Gastroesophageal sphincter (tissue), 4 donors: ENCODE data around the gene IL18R1. TPM values are rescaled to one million over a fixed set of nuclear protein-coding genes. Genes with fewer than 3 reads are reported as not detected.

Source experiments
- ATAC-seq: fragments of 150-250 bp; one replicate; pipeline ENCODE4 v1.9.1; 2016; ENCODE audit warnings: mild to moderate bottlenecking, moderate library complexity
- H3K27ac ChIP-seq, 4 donors: fragments of 200-600 bp; sonication (generic) in 3 of 4; 1 replicate in 3 of 4; 2 replicates in 1 of 4; pipeline ENCODE4 v1.5.1; 2016 to 2019
- H3K27me3 ChIP-seq: fragments of 200-600 bp; sonication (generic); one replicate; pipeline ENCODE4 v1.5.1; 2019
- H3K36me3 ChIP-seq, 2 donors: fragments of 200-600 bp; sonication (generic); one replicate each; pipeline ENCODE4 v1.5.1; 2019; ENCODE audit warnings: control low read depth in 1 of 2
- H3K4me1 ChIP-seq, 3 donors: fragments of 200-600 bp; sonication (generic); 1 replicate in 2 of 3; 2 replicates in 1 of 3; pipeline ENCODE4 v1.5.1; 2016 to 2019; ENCODE audit warnings: control low read depth in 2 of 3
- H3K4me3 ChIP-seq, 2 donors: fragments of 200-600 bp; sonication (generic); one replicate each; pipeline ENCODE4 v1.5.1; 2019; ENCODE audit warnings: mild to moderate bottlenecking in 1 of 2, moderate library complexity in 1 of 2
- H3K9me3 ChIP-seq, 3 donors: fragments of 200-600 bp; sonication (generic); one replicate each; pipeline ENCODE4 v1.5.1; 2017 to 2019; ENCODE audit warnings: control low read depth in 2 of 3
- CTCF ChIP-seq, 4 experiments: fragments of 200-600 bp in 2 of 4; fragments of 450-650 bp in 2 of 4; sonication (generic) in 1 of 4; IDR thresholded peaks; one replicate each; pipeline ENCODE4 v1.5.1; 2017 to 2019; ENCODE audit warnings: antibody characterized with exemption in 4 of 4, mild to moderate bottlenecking in 2 of 4, moderate library complexity in 2 of 4
- EP300 ChIP-seq: sonication (generic); formaldehyde crosslinking; IDR thresholded peaks from one replicate; pipeline ENCODE4 v1.6.1; 2017; ENCODE audit warnings: antibody characterized with exemption, mild to moderate bottlenecking
- POLR2A ChIP-seq, 2 donors: fragments of 450-650 bp; IDR thresholded peaks; one replicate each; pipeline ENCODE4 v1.6.1; 2017; ENCODE audit warnings: antibody characterized with exemption in 2 of 2, mild to moderate bottlenecking in 2 of 2, moderate library complexity in 1 of 2
- POLR2AphosphoS5 ChIP-seq: sonication (generic); formaldehyde crosslinking; IDR thresholded peaks from one replicate; pipeline ENCODE4 v1.6.1; 2017; ENCODE audit warnings: antibody characterized with exemption
- WGBS, 2 donors: methylation state at CpG; one replicate each; pipeline ENCODE4 v1.1.5; 2018; ENCODE audit warnings: low coverage in 1 of 2; 5-methylcytosine and 5-hydroxymethylcytosine counted together
- total RNA-seq, 4 donors: library from RNA; depleted of rRNA; stranded (reverse); fragments of >200 nt; gene quantifications; one replicate each; pipeline ENCODE4 v1.1.0, GENCODE V29; 2016

The IL18R1 gene
- total RNA-seq, 4 donors from 2014 or later = 2.1 to 14.9 (median 5.0) TPM

- Histone ChIP-seq H3K4me3 (no peak overlapping the region), H3K9me3 (no peaks in the 10 kb centered on the region), H3K27me3 (no peaks in the 10 kb centered on the region), H3K4me1 (no peaks in the 10 kb centered on the region), H3K36me3 (no peaks in the 10 kb centered on the region), H3K27ac (no peak overlapping the region)
- 38 to 42% methylated on average over 4 to 5 of the region's 5 CpGs for WGBS, 2 donors
- ATAC-seq = no peak
- TF ChIP-seq POLR2AphosphoS5 (no peak), POLR2A (IDR thresholded peaks at IDR 0.05) (no peak)
Measured at GRCh38 chr2:102425441-102426132, 70.0 kb downstream of the IL18R1 start.

- TF ChIP-seq EP300 = no peak
- TF ChIP-seq CTCF (IDR thresholded peaks at IDR 0.05) = no peak
- no peak for TF ChIP-seq POLR2A (IDR thresholded peaks at IDR 0.05)
- TF ChIP-seq POLR2AphosphoS5 = no peak
- no peak for ATAC-seq
Measured at GRCh38 chr2:102427249-102427648, 71.7 kb downstream of the IL18R1 start.

GRCh38 chr2:102428573-102428972 is 73.0 kb downstream of the IL18R1 start:
- no peaks in the 10 kb centered on the region for H3K36me3 ChIP-seq
- H3K4me3 ChIP-seq = no peak overlapping the region
- no peak overlapping the region for H3K27ac ChIP-seq
- WGBS, 2 donors = 44 to 53% methylated on average over 2 of the region's 2 CpGs
- H3K9me3 ChIP-seq = no peaks in the 10 kb centered on the region
- TF ChIP-seq POLR2A (IDR thresholded peaks at IDR 0.05) = no peak
- no peak for TF ChIP-seq POLR2AphosphoS5
- no peak for TF ChIP-seq CTCF (IDR thresholded peaks at IDR 0.05)
- TF ChIP-seq EP300 = no peak
- no peaks in the 10 kb centered on the region for H3K4me1 ChIP-seq
- ATAC-seq = no peak
- H3K27me3 ChIP-seq = peaks cover 5% of the 10 kb centered on the region

More at GRCh38 chr2:102427249-102427648, 71.7 kb downstream of the IL18R1 start:
- H3K36me3 ChIP-seq = no peaks in the 10 kb centered on the region
- WGBS, 2 donors = 38 to 82% methylated on average over 1 of the region's 1 CpG
- H3K4me3 ChIP-seq = no peak overlapping the region
- no peak overlapping the region for H3K27ac ChIP-seq
- no peaks in the 10 kb centered on the region for H3K9me3 ChIP-seq
- H3K27me3 ChIP-seq = peaks cover 3% of the 10 kb centered on the region
- no peaks in the 10 kb centered on the region for H3K4me1 ChIP-seq

- TF ChIP-seq EP300 = no peak
- no peak for TF ChIP-seq CTCF (IDR thresholded peaks at IDR 0.05)
- TF ChIP-seq POLR2AphosphoS5 = no peak
- no peak for TF ChIP-seq POLR2A (IDR thresholded peaks at IDR 0.05)
- Histone ChIP-seq H3K4me1 (no peaks in the 10 kb centered on the region), H3K27ac (no peak overlapping the region), H3K36me3 (no peaks in the 10 kb centered on the region), H3K4me3 (no peak overlapping the region), H3K9me3 (no peaks in the 10 kb centered on the region), H3K27me3 (peaks cover 5% of the 10 kb centered on the region)
- ATAC-seq = no peak
- WGBS, 2 donors = no CpG with 5 or more reads among the region's 2 CpGs
Measured at GRCh38 chr2:102432386-102432785, 76.8 kb downstream of the IL18R1 start.

GRCh38 chr2:102433973-102434654 is 78.5 kb downstream of the IL18R1 start:
- ATAC-seq = no peak
- H3K4me1 ChIP-seq = no peaks in the 10 kb centered on the region
- H3K9me3 ChIP-seq = no peaks in the 10 kb centered on the region
- H3K36me3 ChIP-seq = no peaks in the 10 kb centered on the region
- no peak overlapping the region for H3K4me3 ChIP-seq
- no peak overlapping the region for H3K27ac ChIP-seq
- no peak for TF ChIP-seq CTCF (IDR thresholded peaks at IDR 0.05)
- no peak for TF ChIP-seq POLR2AphosphoS5
- no peak for TF ChIP-seq POLR2A (IDR thresholded peaks at IDR 0.05)
- no peak for TF ChIP-seq EP300
- WGBS, 2 donors = 91 to 100% methylated on average over 3 to 4 of the region's 4 CpGs
- peaks cover 5% of the 10 kb centered on the region for H3K27me3 ChIP-seq
